ENCODE results near the gene ARHGAP24.
"Not testable (repeated sequence)": the region's sequence is repeated elsewhere in the genome, so short reads cannot be mapped to it uniquely, and the experiment has no call there.

The ARHGAP24 gene

DNA sequence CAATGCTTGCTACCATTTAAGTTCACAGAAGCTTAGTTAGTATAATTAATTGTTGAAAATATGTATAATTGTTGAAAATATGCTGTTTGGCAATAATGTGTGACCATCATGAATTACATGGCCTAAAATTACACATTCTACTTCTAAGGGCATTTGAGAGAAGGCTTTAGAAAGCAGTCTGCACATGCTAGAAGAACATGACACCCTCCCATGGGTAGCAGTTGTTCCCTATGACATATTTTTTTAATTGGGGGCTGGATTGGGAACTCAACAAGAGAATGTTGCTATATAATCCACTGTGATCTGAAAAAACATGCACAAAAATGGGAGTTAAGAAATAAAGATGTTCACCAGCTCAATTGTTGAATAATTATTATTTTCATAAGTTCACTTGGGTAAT, 331.4 kb downstream of the ARHGAP24 start:
- no peak overlapping the region for H3K27ac ChIP-seq
- TF ChIP-seq, protein P1, sequence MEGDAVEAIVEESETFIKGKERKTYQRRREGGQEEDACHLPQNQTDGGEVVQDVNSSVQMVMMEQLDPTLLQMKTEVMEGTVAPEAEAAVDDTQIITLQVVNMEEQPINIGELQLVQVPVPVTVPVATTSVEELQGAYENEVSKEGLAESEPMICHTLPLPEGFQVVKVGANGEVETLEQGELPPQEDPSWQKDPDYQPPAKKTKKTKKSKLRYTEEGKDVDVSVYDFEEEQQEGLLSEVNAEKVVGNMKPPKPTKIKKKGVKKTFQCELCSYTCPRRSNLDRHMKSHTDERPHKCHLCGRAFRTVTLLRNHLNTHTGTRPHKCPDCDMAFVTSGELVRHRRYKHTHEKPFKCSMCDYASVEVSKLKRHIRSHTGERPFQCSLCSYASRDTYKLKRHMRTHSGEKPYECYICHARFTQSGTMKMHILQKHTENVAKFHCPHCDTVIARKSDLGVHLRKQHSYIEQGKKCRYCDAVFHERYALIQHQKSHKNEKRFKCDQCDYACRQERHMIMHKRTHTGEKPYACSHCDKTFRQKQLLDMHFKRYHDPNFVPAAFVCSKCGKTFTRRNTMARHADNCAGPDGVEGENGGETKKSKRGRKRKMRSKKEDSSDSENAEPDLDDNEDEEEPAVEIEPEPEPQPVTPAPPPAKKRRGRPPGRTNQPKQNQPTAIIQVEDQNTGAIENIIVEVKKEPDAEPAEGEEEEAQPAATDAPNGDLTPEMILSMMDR (IDR thresholded peaks at IDR 0.05), result no peak
- no peak for TF ChIP-seq ZFX (IDR thresholded peaks at IDR 0.05; ENCODE audit: borderline replicate concordance)

DNA sequence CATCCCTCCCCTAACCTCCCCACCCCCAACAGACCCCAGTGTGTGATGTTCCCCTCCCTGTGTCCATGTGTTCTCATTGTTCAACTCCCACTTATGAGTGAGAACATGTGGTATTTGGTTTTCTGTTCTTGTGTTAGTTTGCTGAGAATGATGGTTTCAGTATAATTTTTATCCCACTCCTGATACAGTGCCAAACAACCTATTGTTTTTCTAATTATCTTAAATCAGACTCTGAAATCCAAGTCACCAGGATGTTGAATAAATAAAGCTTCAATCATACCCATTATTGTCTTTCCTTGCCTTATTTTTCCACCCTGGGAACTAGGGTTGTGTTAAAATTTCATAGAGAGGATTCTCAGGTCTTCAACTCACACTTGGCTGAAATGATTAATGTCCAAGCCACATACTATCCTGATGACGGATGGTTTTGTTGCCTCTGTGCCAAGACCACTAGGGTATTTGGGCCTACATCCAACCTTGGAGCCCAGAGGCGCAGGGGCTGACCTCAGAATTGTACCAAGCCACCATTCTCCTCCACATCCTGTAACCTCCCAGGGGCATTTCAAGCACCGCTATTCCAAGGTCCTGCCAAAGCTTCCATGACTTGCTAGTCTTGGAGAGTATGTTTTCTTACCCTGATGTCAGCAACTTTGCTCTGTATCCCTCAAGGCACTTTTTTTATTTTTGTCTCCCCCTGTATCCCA, 332.4 kb downstream of the ARHGAP24 start:
- no peak overlapping the region for H3K27ac ChIP-seq
- no peak for TF ChIP-seq ZFX (IDR thresholded peaks at IDR 0.05; ENCODE audit: borderline replicate concordance)
- TF ChIP-seq, protein P1 (IDR thresholded peaks at IDR 0.05), result no peak

DNA sequence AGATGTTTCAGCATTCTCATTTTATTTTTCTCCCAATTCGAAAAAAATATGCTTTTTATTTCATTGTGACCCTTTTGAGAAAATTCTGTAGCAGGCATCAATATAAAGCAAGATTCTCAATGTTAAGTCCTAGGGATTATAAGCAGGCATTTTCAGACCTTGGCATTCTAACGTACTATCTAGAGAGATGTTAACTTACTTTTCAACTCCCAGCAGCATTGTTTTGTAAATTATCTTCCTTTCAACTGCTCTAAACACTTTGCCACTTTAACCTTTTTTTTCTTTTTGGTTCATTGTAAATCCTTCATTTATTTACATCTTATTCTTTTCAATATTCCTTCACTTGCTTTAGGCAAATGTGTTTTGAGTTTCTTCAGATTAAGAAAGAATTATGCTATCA, 333.2 kb downstream of the ARHGAP24 start:
- TF ChIP-seq, protein P1 (IDR thresholded peaks at IDR 0.05), result no peak
- no peak for TF ChIP-seq ZFX (IDR thresholded peaks at IDR 0.05; ENCODE audit: borderline replicate concordance)
- no peak overlapping the region for H3K27ac ChIP-seq

DNA sequence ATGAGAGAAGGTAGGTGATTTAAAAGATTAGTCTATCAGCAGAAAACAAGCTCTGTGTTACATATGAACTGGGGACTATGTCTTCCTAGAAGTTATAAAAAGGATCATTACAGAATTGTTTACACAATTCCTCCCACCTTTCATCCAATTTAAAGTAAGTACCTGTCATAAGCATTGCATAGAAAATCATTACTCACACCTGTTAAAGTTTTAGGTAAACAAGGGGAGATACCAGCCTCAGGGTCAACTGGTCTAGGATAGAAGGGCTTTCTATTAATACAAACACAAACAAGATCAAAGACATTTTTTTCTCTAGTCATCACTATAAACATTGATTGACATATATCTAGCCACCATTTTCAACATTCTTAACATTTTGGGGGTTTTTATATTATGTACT, 333.9 kb downstream of the ARHGAP24 start:
- TF ChIP-seq ZFX (IDR thresholded peaks at IDR 0.05; ENCODE audit: borderline replicate concordance), result no peak
- TF ChIP-seq, protein P1 (IDR thresholded peaks at IDR 0.05), result no peak
- H3K27ac ChIP-seq, result no peak overlapping the region

DNA sequence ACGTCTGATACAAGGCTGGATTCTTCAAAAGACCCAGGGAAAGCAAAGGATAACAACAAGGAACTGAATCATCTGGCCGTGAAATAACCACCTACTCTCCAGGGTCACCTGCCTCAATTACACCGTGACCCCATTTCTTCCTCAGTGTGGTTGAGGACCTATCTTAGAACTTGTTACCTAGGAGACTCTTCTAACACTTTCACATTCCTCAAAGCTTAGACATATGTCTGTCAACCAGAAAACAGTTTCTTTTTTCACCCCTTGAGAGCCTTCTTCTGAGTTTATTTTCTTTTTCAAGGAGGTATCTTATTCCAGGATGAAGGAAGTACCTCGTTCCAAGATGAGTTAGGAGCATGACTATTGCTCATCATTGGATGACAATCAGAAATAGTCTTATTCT, 337.8 kb downstream of the ARHGAP24 start:
- TF ChIP-seq ZFX (IDR thresholded peaks at IDR 0.05; ENCODE audit: borderline replicate concordance), result no peak
- TF ChIP-seq, protein P1 (IDR thresholded peaks at IDR 0.05), result no peak

DNA sequence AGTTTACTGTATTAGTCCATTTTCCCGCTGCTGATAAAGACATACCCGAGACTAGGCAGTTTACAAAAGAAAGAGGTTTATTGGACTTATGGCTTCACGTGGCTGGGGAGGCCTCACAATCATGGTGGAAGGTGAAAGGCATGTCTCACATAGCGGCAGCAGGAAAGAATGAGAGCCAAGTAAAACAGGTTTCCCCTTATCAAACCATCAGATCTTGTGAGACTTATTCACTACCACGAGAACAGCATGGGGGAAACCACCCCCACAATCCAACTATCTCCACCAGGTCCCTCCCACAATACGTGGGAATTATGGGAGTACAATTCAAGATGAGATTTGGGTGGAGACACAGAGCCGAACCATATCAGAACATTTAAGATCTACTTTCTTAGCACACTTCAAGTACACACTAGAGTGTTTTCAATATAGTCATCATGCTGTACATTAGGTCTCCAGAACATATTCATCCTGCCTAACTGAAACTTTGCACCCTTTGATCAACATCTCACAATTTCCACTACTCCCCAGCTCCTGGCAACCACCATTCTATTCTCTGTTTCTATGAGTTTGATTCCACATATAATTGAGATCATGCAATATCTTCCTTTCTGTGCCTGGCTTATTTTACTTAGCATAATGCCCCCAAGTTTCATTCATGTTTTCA, 341.0 kb downstream of the ARHGAP24 start:
- no peak overlapping the region for H3K27ac ChIP-seq
- no peak for TF ChIP-seq ZFX (IDR thresholded peaks at IDR 0.05; ENCODE audit: borderline replicate concordance)
- TF ChIP-seq, protein P1 (IDR thresholded peaks at IDR 0.05), result no peak

More for the DNA sequence above, 337.8 kb downstream of the ARHGAP24 start:
- H3K27ac ChIP-seq, result no peak overlapping the region

DNA sequence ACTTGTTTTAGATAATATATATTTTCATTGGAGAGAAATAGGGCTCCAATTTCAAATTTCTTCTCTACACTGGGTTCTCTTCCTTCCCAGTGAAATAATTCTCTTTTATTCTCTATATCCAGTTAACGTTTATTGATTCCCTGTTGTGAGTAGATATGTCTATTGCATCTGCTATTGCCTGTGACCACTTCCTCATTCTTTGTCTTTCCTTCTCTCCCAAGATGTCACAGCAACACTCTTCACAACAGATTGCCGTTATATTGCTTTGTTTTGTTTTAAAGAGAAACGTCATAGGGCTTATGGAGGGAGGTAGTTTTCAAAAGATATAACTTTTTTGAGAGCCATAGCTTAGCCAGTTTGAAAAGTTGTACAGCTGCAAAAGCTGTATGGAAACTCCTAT, 343.8 kb downstream of the ARHGAP24 start:
- H3K27ac ChIP-seq, result no peak overlapping the region
- no peak for TF ChIP-seq ZFX (IDR thresholded peaks at IDR 0.05; ENCODE audit: borderline replicate concordance)
- TF ChIP-seq, protein P1 (IDR thresholded peaks at IDR 0.05), result no peak

DNA sequence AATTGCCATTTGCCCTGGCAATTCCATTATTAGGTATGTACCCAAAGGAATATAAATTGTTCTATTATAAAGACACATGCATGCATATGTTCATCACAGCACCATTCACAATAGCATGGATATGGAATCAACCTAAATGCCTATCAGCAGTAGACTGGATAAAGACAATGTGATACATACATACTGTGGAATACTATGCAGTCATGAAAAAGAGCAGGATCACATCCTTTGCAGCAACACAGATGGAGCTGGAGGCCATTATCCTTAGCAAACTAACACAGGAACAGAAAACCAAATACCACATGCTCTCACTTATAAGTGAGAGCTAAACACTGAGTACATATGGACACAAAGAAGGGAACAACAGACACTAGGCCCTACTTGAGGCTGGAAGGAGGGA, 345.2 kb downstream of the ARHGAP24 start:
- not testable (repeated sequence) for H3K27ac ChIP-seq

Data from 22Rv1 (cell line).